SU-DHL-6 (cell line): ENCODE measurements around the gene SEMA5A.

Experiments
- H2AFZ ChIP-seq: fragments of 200-600 bp; sonication (generic); 2 replicates; pipeline ENCODE4 v1.6.1; 2014; ENCODE audit warnings: low read depth, mild to moderate bottlenecking, moderate library complexity, mixed read lengths, antibody characterized with exemption, low read length; ENCODE audit not compliant: severe bottlenecking
- H3F3A ChIP-seq: fragments of 200-600 bp; shearing (Covaris generic); 2 replicates; pipeline ENCODE4 v1.6.0; 2016; ENCODE audit warnings: antibody characterized with exemption, mild to moderate bottlenecking; ENCODE audit not compliant: insufficient read depth
- H3K27ac ChIP-seq: fragments of 200-600 bp; sonication (generic); 2 replicates; pipeline ENCODE4 v1.5.1; 2016; ENCODE audit warnings: low read depth, mild to moderate bottlenecking, low read length, moderate library complexity, mixed read lengths
- H3K27me3 ChIP-seq: fragments of 200-600 bp; sonication (generic), shearing (Covaris generic); 2 replicates; pipeline ENCODE4 v1.6.0; 2014; ENCODE audit warnings: mild to moderate bottlenecking, low read length
- H3K36me3 ChIP-seq: fragments of 200-600 bp; sonication (generic); 2 replicates; pipeline ENCODE4 v1.6.1; 2014; ENCODE audit warnings: mild to moderate bottlenecking, low read length, mixed read lengths
- H3K4me2 ChIP-seq: fragments of 300-600, 200-600 bp; shearing (Covaris generic), sonication (generic); 2 replicates; pipeline ENCODE4 v1.6.0; 2014; ENCODE audit warnings: low read length, low read depth, mild to moderate bottlenecking; ENCODE audit not compliant: poor library complexity, severe bottlenecking
- H3K4me3 ChIP-seq: fragments of 200-600 bp; sonication (generic); 2 replicates; pipeline ENCODE4 v1.5.1; 2014; ENCODE audit warnings: antibody characterized with exemption, low read length, mild to moderate bottlenecking, mixed read lengths; ENCODE audit not compliant: insufficient read depth, poor library complexity, severe bottlenecking
- H3K79me2 ChIP-seq: fragments of 200-600 bp; sonication (generic); 2 replicates; pipeline ENCODE4 v1.6.1; 2014; ENCODE audit warnings: mild to moderate bottlenecking, low read length, moderate library complexity; ENCODE audit not compliant: insufficient read depth
- H3K9ac ChIP-seq: fragments of 200-600 bp; sonication (generic); 2 replicates; pipeline ENCODE4 v1.7.0; 2014; ENCODE audit warnings: mild to moderate bottlenecking, low read length
- H3K9me2 ChIP-seq: fragments of 200-600 bp; sonication (generic); replicated peaks from 2 replicates; pipeline ENCODE4 v1.6.1; 2014; ENCODE audit warnings: low read length; ENCODE audit not compliant: insufficient read depth
- H3K9me3 ChIP-seq: fragments of 200-600 bp; sonication (generic); 2 replicates; pipeline ENCODE4 v1.6.1; 2014; ENCODE audit warnings: low read length, mixed read lengths; ENCODE audit not compliant: insufficient read depth
- H4K20me1 ChIP-seq: fragments of 200-600 bp; sonication (generic); 2 replicates; pipeline ENCODE4 v1.6.1; 2014; ENCODE audit warnings: low read depth, mild to moderate bottlenecking, antibody characterized with exemption, low read length, moderate library complexity, mixed read lengths
- EZH2phosphoT487 ChIP-seq: fragments of 200-600 bp; sonication (generic), shearing (Covaris generic); conservative IDR thresholded peaks from 2 replicates; pipeline ENCODE4 v1.6.1; 2018; ENCODE audit warnings: mild to moderate bottlenecking, antibody characterized with exemption, low read length, moderate library complexity, mixed read lengths
- TF ChIP-seq, protein P1 (sequence below): fragments of 200-600 bp; sonication (generic); IDR thresholded peaks from one replicate; pipeline ENCODE4 v1.5.1; 2017; ENCODE audit warnings: antibody characterized with exemption, mild to moderate bottlenecking, low read length, moderate library complexity; ENCODE audit not compliant: insufficient read depth, poor library complexity, severe bottlenecking

SEMA5A gene

DNA sequence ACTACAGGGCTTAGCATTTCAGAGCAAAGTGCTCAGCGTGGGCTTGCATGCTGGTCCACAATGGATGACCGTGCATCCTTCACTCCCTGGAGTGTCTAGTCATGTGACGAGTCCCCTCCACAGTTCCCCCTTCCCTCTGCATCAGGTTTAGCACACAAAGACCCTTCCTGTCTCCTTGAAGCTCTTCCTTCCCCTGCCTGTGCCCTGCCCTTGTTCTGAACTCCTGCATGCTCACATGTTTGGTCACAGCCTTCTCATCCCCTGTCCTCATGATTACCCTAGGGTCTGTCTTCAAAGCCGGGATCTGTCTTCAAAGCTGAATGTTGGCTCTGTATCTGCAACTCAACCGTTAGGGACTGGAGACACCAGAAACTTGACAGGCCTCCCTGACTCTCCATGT is 388.9 kb downstream of the SEMA5A start:
- no peaks in the 10 kb centered on the region for H3F3A ChIP-seq
- no peak overlapping the region for H2AFZ ChIP-seq
- H3K9ac ChIP-seq = no peak overlapping the region
- TF ChIP-seq EZH2phosphoT487 = no peak
- TF ChIP-seq, protein P1, sequence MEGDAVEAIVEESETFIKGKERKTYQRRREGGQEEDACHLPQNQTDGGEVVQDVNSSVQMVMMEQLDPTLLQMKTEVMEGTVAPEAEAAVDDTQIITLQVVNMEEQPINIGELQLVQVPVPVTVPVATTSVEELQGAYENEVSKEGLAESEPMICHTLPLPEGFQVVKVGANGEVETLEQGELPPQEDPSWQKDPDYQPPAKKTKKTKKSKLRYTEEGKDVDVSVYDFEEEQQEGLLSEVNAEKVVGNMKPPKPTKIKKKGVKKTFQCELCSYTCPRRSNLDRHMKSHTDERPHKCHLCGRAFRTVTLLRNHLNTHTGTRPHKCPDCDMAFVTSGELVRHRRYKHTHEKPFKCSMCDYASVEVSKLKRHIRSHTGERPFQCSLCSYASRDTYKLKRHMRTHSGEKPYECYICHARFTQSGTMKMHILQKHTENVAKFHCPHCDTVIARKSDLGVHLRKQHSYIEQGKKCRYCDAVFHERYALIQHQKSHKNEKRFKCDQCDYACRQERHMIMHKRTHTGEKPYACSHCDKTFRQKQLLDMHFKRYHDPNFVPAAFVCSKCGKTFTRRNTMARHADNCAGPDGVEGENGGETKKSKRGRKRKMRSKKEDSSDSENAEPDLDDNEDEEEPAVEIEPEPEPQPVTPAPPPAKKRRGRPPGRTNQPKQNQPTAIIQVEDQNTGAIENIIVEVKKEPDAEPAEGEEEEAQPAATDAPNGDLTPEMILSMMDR = no peak
- no peaks in the 10 kb centered on the region for H3K27me3 ChIP-seq
- H4K20me1 ChIP-seq = no peaks in the 10 kb centered on the region
- no peaks in the 10 kb centered on the region for H3K36me3 ChIP-seq
- no peak overlapping the region for H3K4me3 ChIP-seq
- no peak overlapping the region for H3K27ac ChIP-seq
- no peaks in the 10 kb centered on the region for H3K79me2 ChIP-seq
- H3K9me2 ChIP-seq = no peaks in the 10 kb centered on the region
- no peak overlapping the region for H3K4me2 ChIP-seq
- H3K9me3 ChIP-seq = no peaks in the 10 kb centered on the region

DNA sequence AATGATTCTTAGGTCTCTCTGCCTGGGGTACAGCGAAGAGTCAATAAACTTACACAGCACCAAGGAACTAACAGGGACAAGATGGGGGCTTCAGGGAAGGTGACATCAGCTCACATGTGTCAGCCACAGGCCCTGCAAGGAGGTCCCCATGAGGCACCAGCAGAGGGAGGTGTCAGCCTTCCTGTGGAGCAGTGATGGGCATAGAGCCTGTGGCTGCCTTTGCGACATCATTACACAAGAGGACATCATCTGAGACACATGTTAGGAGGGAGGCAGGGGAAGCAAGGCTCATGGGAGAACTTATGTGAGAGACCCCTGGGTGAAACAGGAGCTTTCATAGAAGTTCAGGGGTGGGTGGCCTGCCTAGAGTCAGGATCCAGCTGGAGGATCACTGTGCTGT is 389.6 kb downstream of the SEMA5A start:
- Histone ChIP-seq H3K9ac (no peak overlapping the region), H3F3A (no peaks in the 10 kb centered on the region), H3K27ac (no peak overlapping the region), H4K20me1 (no peaks in the 10 kb centered on the region), H3K27me3 (no peaks in the 10 kb centered on the region), H2AFZ (no peak overlapping the region), H3K36me3 (no peaks in the 10 kb centered on the region), H3K79me2 (no peaks in the 10 kb centered on the region), H3K4me2 (no peak overlapping the region), H3K9me2 (no peaks in the 10 kb centered on the region), H3K9me3 (no peaks in the 10 kb centered on the region), H3K4me3 (no peak overlapping the region)
- no peak for TF ChIP-seq EZH2phosphoT487
- TF ChIP-seq, protein P1 = no peak

DNA sequence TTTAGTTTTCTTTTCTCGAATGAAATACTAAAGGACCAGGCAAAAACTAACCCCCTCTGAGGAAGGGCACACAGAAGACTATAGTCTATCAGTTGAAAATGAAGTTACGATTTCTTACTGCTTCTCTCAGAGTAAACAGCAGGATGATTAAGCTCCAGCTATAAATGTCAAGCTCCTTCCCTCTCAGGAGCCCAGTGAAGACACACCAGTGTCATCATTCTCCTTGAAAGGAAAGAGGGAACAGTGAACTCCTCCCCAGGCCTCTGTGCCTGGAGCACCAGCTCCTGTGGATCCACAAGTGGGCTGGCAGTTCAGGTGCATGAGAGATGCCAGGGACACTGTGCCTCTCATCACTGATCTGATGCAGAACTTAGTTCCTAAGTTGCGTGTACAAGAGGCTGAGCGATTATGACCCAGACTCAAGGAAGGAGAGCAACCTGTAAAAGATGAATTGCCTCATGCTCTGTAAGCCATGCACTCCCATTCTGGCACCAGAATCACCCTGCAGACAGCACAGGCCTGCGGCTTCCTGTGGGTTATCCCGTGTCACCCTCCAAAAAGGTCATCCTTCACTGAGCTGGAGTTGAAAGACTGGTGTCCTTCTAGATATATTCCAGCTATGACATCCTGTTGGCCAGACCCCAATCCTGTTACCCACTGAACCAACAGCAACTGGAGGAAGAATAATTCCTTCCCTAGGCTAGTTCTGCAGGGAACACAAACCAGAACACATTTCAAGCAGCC is 394.0 kb downstream of the SEMA5A start:
- Histone ChIP-seq H3F3A (no peaks in the 10 kb centered on the region), H3K4me2 (no peak overlapping the region), H3K9ac (no peak overlapping the region), H4K20me1 (no peaks in the 10 kb centered on the region), H3K79me2 (no peaks in the 10 kb centered on the region), H3K27me3 (no peaks in the 10 kb centered on the region), H3K9me3 (no peaks in the 10 kb centered on the region), H3K4me3 (no peak overlapping the region), H3K36me3 (no peaks in the 10 kb centered on the region), H2AFZ (no peak overlapping the region), H3K9me2 (no peaks in the 10 kb centered on the region), H3K27ac (no peak overlapping the region)
- no peak for TF ChIP-seq EZH2phosphoT487
- TF ChIP-seq, protein P1 = no peak
